Mesendoderm (in vitro differentiated cells): Measurements from ENCODE around the gene NINJ1.
A peak's percentile ranks its signal among the peaks of the same experiment; 100 is the strongest.

ENCODE experiments used
- DNase-seq: peaks from one replicate; pipeline ENCODE4 v3.0.0; 2013
- H2AK5ac ChIP-seq: 2 replicates; pipeline ENCODE4 v1.6.1; 2013; ENCODE audit warnings: low read length, inconsistent platforms
- H2BK120ac ChIP-seq: 2 replicates; pipeline ENCODE4 v1.6.1; 2013; ENCODE audit warnings: low read depth, mild to moderate bottlenecking, low read length, moderate library complexity, mixed read lengths
- H2BK15ac ChIP-seq: replicated peaks from 2 replicates; pipeline ENCODE4 v1.6.1; 2013; ENCODE audit warnings: low read depth, mild to moderate bottlenecking, moderate library complexity
- H2BK5ac ChIP-seq: 2 replicates; pipeline ENCODE4 v1.6.1; 2013; ENCODE audit warnings: low read length, inconsistent platforms
- H3K18ac ChIP-seq: 2 replicates; pipeline ENCODE4 v1.6.1; 2013; ENCODE audit warnings: mild to moderate bottlenecking, low read length, mixed read lengths
- H3K23ac ChIP-seq: one replicate; pipeline ENCODE4 v1.6.1; 2013; ENCODE audit warnings: low read length
- H3K27ac ChIP-seq: 2 replicates; pipeline ENCODE4 v1.5.1; 2013; ENCODE audit warnings: low read depth, mild to moderate bottlenecking, inconsistent platforms, low read length, moderate library complexity
- H3K27me3 ChIP-seq: 2 replicates; pipeline ENCODE4 v1.6.1; 2013; ENCODE audit warnings: low read length, control low read depth, mild to moderate bottlenecking, inconsistent platforms; ENCODE audit not compliant: insufficient read depth, poor library complexity
- H3K36me3 ChIP-seq: 2 replicates; pipeline ENCODE4 v1.6.1; 2013; ENCODE audit warnings: low read length, inconsistent platforms; ENCODE audit not compliant: control insufficient read depth, insufficient read depth
- H3K4ac ChIP-seq: one replicate; pipeline ENCODE4 v1.6.1; 2013; ENCODE audit warnings: low read depth, mild to moderate bottlenecking, low read length, moderate library complexity
- H3K4me1 ChIP-seq: 2 replicates; pipeline ENCODE4 v1.6.1; 2013; ENCODE audit warnings: low read depth, low read length, inconsistent platforms; ENCODE audit not compliant: control insufficient read depth
- H3K4me2 ChIP-seq: 2 replicates; pipeline ENCODE4 v1.6.1; 2013; ENCODE audit warnings: low read length
- H3K4me3 ChIP-seq: 2 replicates; pipeline ENCODE4 v1.5.1; 2013; ENCODE audit warnings: mild to moderate bottlenecking, low read length
- H3K56ac ChIP-seq: one replicate; pipeline ENCODE4 v1.6.1; 2013; ENCODE audit warnings: low read length
- H3K79me1 ChIP-seq: 2 replicates; pipeline ENCODE4 v1.6.1; 2013; ENCODE audit warnings: low read length, inconsistent platforms
- H3K79me2 ChIP-seq: 2 replicates; pipeline ENCODE4 v1.6.1; 2013; ENCODE audit warnings: mild to moderate bottlenecking, low read length; ENCODE audit not compliant: control insufficient read depth, insufficient read depth
- H3K9ac ChIP-seq: 2 replicates; pipeline ENCODE4 v1.6.1; 2013; ENCODE audit warnings: low read length, inconsistent platforms
- H4K5ac ChIP-seq: one replicate; pipeline ENCODE4 v1.6.1; 2013; ENCODE audit warnings: low read length
- H4K8ac ChIP-seq: one replicate; pipeline ENCODE4 v1.6.1; 2013; ENCODE audit warnings: low read depth, mild to moderate bottlenecking, control low read depth, low read length, moderate library complexity
- WGBS: extraction: QIAGEN DNeasy Blood & Tissue Kit; methylation state at CpG from one replicate; pipeline ENCODE4 v1.1.7; 2013; ENCODE audit warnings: low lambda C conversion rate, missing lambda C conversion rate; ENCODE audit not compliant: insufficient coverage; ENCODE audit errors: extremely low coverage; 5-methylcytosine and 5-hydroxymethylcytosine counted together

The NINJ1 gene

GRCh38 chr9:93085676-93086075, 48.4 kb downstream of the NINJ1 start:
- no peaks in the 10 kb centered on the region for H3K4me1 ChIP-seq
- H2BK15ac ChIP-seq: no peak overlapping the region
- DNase-seq: no peak
- H4K5ac ChIP-seq: no peak overlapping the region
- no peak overlapping the region for H3K56ac ChIP-seq
- H3K4me3 ChIP-seq: no peak overlapping the region
- H3K79me1 ChIP-seq: no peaks in the 10 kb centered on the region
- H3K4ac ChIP-seq: no peak overlapping the region
- H3K79me2 ChIP-seq: no peaks in the 10 kb centered on the region
- no peak overlapping the region for H3K18ac ChIP-seq
- no peak overlapping the region for H3K9ac ChIP-seq
- H2BK5ac ChIP-seq: no peak overlapping the region
- H3K27ac ChIP-seq: no peak overlapping the region
- H2BK120ac ChIP-seq: no peak overlapping the region
- no CpG with 5 or more reads among the region's 4 CpGs for WGBS
- H3K4me2 ChIP-seq: no peak overlapping the region
- H3K23ac ChIP-seq: no peak overlapping the region
- H4K8ac ChIP-seq: no peak overlapping the region
- H3K27me3 ChIP-seq: no peaks in the 10 kb centered on the region
- H3K36me3 ChIP-seq: no peaks in the 10 kb centered on the region
- H2AK5ac ChIP-seq: no peak overlapping the region

- no peak overlapping the region for H2BK5ac ChIP-seq
- no peak overlapping the region for H2AK5ac ChIP-seq
- no peak overlapping the region for H4K8ac ChIP-seq
- DNase-seq: no peak
- no peak overlapping the region for H3K23ac ChIP-seq
- H4K5ac ChIP-seq: no peak overlapping the region
- H3K4me1 ChIP-seq: no peaks in the 10 kb centered on the region
- no peak overlapping the region for H3K4ac ChIP-seq
- no peaks in the 10 kb centered on the region for H3K79me2 ChIP-seq
- no peak overlapping the region for H3K4me2 ChIP-seq
- no peak overlapping the region for H2BK15ac ChIP-seq
- no peak overlapping the region for H3K27ac ChIP-seq
- H3K56ac ChIP-seq: no peak overlapping the region
- no CpG with 5 or more reads among the region's 6 CpGs for WGBS
- no peak overlapping the region for H2BK120ac ChIP-seq
- no peak overlapping the region for H3K18ac ChIP-seq
- H3K4me3 ChIP-seq: no peak overlapping the region
- H3K9ac ChIP-seq: no peak overlapping the region
- no peaks in the 10 kb centered on the region for H3K36me3 ChIP-seq
- no peaks in the 10 kb centered on the region for H3K79me1 ChIP-seq
- H3K27me3 ChIP-seq: no peaks in the 10 kb centered on the region
These were observed 49.6 kb downstream of the NINJ1 start for GRCh38 chr9:93084471-93084881.

DNA sequence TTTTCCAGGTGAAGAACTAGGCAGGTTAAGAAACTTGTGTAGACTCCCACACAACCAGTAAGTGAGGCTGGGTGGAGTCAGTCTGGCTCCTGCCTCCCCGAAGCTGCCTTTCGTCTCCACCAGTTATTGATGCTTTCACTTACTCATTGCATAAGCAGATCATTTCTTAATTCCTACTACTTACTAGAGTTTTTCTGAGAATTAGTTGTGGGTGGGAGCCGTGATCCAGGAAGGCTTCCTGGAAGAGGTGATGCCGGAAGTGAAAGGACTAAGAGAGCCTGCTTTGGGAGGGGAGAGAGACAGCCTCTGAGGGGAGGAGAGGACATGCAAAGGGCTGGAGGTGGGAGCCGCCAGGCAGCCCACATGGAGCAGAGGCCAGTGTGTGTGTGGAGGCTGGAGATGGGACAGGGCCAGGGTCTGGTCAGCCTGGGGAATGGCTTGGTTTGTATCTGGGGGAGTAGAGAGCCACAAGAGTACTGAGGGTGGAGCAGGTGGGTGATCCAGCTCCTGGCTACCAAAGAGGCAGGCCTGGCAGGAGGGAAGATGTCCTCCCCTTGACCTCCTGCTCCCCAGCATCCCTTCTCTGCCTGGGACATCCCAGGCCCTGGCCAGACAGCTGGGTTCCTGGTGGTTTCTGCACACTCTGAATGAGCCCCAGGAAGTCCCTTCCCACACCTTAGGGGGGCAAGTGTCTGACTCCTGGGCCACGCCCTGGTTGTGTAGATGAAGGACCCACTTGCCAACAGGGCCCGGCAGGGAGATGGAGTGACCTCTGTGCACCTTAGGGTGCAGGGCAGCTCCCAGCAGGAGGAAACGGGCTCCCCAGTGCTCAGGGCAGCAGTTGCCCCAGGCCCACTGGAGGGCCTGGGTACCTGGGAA, 50.2 kb downstream of the NINJ1 start:
- no peak for DNase-seq
- no peak overlapping the region for H3K4me2 ChIP-seq
- no peaks in the 10 kb centered on the region for H3K27me3 ChIP-seq
- no peak overlapping the region for H2BK15ac ChIP-seq
- no peak overlapping the region for H3K4me3 ChIP-seq
- no peak overlapping the region for H2BK5ac ChIP-seq
- no peak overlapping the region for H3K4ac ChIP-seq
- H3K9ac ChIP-seq: no peak overlapping the region
- H3K79me1 ChIP-seq: no peaks in the 10 kb centered on the region
- H3K4me1 ChIP-seq: no peaks in the 10 kb centered on the region
- no peak overlapping the region for H3K56ac ChIP-seq
- no peak overlapping the region for H3K23ac ChIP-seq
- H4K8ac ChIP-seq: no peak overlapping the region
- no peaks in the 10 kb centered on the region for H3K79me2 ChIP-seq
- no peak overlapping the region for H3K18ac ChIP-seq
- H2BK120ac ChIP-seq: no peak overlapping the region
- no CpG with 5 or more reads among the region's 8 CpGs for WGBS
- no peaks in the 10 kb centered on the region for H3K36me3 ChIP-seq
- H2AK5ac ChIP-seq: no peak overlapping the region
- no peak overlapping the region for H4K5ac ChIP-seq
- no peak overlapping the region for H3K27ac ChIP-seq

DNA sequence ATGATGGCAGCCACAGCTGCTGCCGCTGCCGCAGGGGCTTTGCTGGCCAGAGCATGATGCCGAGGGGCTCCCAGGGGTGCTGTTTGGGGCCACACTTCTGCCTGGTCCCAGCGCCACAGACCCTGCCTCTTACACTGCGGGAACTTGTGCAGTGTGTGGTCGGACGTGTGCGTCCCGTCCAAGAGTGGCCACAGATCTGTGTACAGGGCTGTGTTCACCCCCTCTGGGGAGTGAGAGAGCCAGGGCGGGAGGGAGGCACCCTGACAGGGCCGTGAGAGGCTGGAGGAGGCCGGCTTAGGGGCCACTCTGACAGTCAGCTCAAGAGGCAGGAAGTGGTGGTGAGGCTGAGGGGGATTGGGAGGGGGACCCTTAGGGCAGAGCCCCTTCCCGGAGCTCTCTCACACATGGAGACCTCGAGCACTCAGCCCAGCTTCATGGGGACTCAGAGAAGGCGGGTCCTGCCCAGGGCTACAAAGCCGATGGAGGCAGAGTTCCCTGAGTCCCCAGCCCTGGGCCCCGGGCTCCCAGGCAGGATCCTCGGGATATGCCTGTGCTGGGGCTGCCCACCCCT, 51.1 kb downstream of the NINJ1 start:
- H3K4me3 ChIP-seq: no peak overlapping the region
- no peak overlapping the region for H3K9ac ChIP-seq
- no peak overlapping the region for H2BK120ac ChIP-seq
- no peaks in the 10 kb centered on the region for H3K79me1 ChIP-seq
- no peaks in the 10 kb centered on the region for H3K79me2 ChIP-seq
- no peaks in the 10 kb centered on the region for H3K4me1 ChIP-seq
- H2BK5ac ChIP-seq: no peak overlapping the region
- DNase-seq: no peak
- H3K27me3 ChIP-seq: no peaks in the 10 kb centered on the region
- H3K23ac ChIP-seq: no peak overlapping the region
- H3K27ac ChIP-seq: no peak overlapping the region
- no peak overlapping the region for H3K4me2 ChIP-seq
- H2AK5ac ChIP-seq: no peak overlapping the region
- no peak overlapping the region for H3K18ac ChIP-seq
- H2BK15ac ChIP-seq: no peak overlapping the region
- H4K8ac ChIP-seq: no peak overlapping the region
- H4K5ac ChIP-seq: no peak overlapping the region
- WGBS: no CpG with 5 or more reads among the region's 18 CpGs
- no peak overlapping the region for H3K4ac ChIP-seq
- no peaks in the 10 kb centered on the region for H3K36me3 ChIP-seq
- peak overlapping the region; percentile 25 for H3K56ac ChIP-seq

DNA sequence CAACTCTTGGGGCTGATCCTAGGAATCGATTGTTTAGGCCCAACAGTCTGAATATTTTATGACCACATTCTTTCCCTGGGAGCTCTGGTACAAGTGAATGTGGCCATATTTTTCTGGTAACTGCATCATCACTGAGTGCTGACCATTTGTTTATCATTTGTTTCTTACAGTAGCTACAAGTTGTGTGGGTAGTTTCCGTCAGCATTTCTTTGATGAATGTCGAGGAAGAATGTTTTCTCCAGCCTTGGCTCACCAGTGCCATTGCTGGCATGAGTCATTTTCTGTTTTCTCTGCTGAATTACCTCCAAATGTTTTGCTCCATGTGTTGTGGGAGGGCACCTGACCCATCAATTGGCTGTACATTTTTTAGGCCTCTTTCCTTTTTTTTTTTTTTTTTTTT, 52.1 kb downstream of the NINJ1 start:
- Histone ChIP-seq H3K79me2 (no peaks in the 10 kb centered on the region), H2AK5ac (no peak overlapping the region), H3K56ac (no peak overlapping the region), H3K4me2 (no peak overlapping the region), H2BK120ac (no peak overlapping the region), H3K79me1 (no peaks in the 10 kb centered on the region), H3K9ac (no peak overlapping the region), H3K23ac (no peak overlapping the region), H3K36me3 (no peaks in the 10 kb centered on the region), H3K27ac (no peak overlapping the region), H3K4ac (no peak overlapping the region), H3K27me3 (no peaks in the 10 kb centered on the region), H4K8ac (no peak overlapping the region), H2BK5ac (no peak overlapping the region), H3K4me3 (no peak overlapping the region), H3K18ac (no peak overlapping the region), H3K4me1 (no peaks in the 10 kb centered on the region), H2BK15ac (no peak overlapping the region), H4K5ac (no peak overlapping the region)
- DNase-seq: no peak
- WGBS: no CpG with 5 or more reads among the region's 3 CpGs
